ENCODE measurements around the gene SHISA9.

SHISA9 gene

DNA sequence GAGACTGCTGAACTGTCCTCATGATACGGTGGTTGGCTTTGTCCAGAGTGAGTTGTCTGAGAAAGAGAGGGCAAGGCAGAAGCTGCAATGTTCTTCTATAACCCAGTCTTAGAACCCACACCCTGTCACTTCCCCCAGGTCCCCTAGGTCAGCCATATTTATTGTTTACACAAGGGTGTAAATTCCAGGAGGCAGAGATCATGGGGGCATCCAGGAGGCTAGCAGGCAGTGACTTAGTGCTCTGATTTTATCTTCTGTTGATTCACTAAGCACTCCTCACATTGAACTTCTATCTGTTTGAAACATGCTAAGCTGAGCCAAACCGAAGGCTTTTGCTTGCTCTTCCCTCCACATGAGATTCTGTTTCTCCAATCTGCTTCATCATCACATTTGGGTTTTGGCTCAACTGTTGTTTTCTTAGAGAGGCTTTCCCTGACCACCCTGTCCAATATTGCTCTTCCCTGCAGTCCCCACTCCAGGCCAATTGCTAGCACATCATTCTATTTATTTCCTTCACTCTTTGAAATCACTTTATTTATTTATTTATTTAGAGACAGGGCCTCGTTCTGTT, 34.3 kb upstream of the SHISA9 start:
- TF ChIP-seq, protein P1, sequence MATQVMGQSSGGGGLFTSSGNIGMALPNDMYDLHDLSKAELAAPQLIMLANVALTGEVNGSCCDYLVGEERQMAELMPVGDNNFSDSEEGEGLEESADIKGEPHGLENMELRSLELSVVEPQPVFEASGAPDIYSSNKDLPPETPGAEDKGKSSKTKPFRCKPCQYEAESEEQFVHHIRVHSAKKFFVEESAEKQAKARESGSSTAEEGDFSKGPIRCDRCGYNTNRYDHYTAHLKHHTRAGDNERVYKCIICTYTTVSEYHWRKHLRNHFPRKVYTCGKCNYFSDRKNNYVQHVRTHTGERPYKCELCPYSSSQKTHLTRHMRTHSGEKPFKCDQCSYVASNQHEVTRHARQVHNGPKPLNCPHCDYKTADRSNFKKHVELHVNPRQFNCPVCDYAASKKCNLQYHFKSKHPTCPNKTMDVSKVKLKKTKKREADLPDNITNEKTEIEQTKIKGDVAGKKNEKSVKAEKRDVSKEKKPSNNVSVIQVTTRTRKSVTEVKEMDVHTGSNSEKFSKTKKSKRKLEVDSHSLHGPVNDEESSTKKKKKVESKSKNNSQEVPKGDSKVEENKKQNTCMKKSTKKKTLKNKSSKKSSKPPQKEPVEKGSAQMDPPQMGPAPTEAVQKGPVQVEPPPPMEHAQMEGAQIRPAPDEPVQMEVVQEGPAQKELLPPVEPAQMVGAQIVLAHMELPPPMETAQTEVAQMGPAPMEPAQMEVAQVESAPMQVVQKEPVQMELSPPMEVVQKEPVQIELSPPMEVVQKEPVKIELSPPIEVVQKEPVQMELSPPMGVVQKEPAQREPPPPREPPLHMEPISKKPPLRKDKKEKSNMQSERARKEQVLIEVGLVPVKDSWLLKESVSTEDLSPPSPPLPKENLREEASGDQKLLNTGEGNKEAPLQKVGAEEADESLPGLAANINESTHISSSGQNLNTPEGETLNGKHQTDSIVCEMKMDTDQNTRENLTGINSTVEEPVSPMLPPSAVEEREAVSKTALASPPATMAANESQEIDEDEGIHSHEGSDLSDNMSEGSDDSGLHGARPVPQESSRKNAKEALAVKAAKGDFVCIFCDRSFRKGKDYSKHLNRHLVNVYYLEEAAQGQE (IDR thresholded peaks at IDR 0.05; ENCODE audit: insufficient read depth in 1 of 2, low read depth in 2 of 2, low read length in 2 of 2), result no peak
- TF ChIP-seq FOXP2 (optimal IDR thresholded peaks at IDR 0.05; ENCODE audit: borderline replicate concordance, extremely low read depth, extremely low read length, insufficient read depth) (no peak), POLR2AphosphoS5 (IDR thresholded peaks at IDR 0.05; ENCODE audit: low read depth, low read length) (no peak), TAF1 (IDR thresholded peaks at IDR 0.05; ENCODE audit: borderline replicate concordance, insufficient read depth, low read length) (no peak), SIN3A (IDR thresholded peaks at IDR 0.05; ENCODE audit: borderline replicate concordance, insufficient read depth, low read length) (no peak)

DNA sequence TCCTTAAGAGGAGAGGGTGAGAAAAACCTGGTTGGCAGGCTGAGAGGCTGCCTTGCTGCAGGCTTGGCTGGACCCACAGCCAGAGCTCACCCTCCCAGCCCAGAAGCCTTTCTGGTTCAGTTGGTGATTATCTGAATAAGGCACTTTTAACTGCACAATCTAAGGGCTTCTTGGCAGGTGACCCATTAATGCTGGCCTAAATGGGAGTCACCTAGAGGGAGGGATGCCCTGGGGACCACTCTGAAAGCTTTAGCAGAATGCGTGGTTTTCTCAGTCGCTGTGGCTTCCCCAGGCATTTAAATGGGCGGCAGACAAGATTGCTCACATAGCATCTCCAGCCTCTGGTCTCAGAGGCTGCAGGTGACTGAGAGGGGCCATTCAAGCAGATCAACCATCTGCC, 33.2 kb upstream of the SHISA9 start:
- TF ChIP-seq FOXP2 (optimal IDR thresholded peaks at IDR 0.05; ENCODE audit: borderline replicate concordance, extremely low read depth, extremely low read length, insufficient read depth), result no peak
- TF ChIP-seq, protein P1 (IDR thresholded peaks at IDR 0.05; ENCODE audit: insufficient read depth in 1 of 2, low read depth in 2 of 2, low read length in 2 of 2), result no peak
- TF ChIP-seq TAF1 (IDR thresholded peaks at IDR 0.05; ENCODE audit: borderline replicate concordance, insufficient read depth, low read length), result no peak
- no peak for TF ChIP-seq POLR2AphosphoS5 (IDR thresholded peaks at IDR 0.05; ENCODE audit: low read depth, low read length)
- TF ChIP-seq SIN3A (IDR thresholded peaks at IDR 0.05; ENCODE audit: borderline replicate concordance, insufficient read depth, low read length), result no peak

DNA sequence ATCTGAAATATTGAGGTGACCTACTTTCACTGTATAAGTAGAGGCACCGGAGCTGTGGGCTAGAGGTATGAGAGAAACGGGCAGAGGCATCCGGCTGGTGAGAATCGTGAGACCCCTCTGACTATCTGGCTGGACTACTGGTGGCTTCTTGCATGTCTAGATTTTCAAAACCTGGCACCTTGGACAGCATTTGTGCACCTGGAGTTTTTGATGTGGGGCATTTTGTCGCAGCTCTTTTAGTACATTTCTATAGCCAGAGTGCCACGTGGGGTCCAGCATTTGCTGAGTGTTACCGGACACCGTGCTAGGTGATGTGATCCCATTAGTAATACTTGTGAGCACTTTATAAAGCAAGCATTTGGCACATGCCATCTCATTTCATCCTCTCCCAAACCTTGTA, 32.6 kb upstream of the SHISA9 start:
- TF ChIP-seq POLR2AphosphoS5 (IDR thresholded peaks at IDR 0.05; ENCODE audit: low read depth, low read length) (no peak), SIN3A (IDR thresholded peaks at IDR 0.05; ENCODE audit: borderline replicate concordance, insufficient read depth, low read length) (no peak), FOXP2 (optimal IDR thresholded peaks at IDR 0.05; ENCODE audit: borderline replicate concordance, extremely low read depth, extremely low read length, insufficient read depth) (no peak), TAF1 (IDR thresholded peaks at IDR 0.05; ENCODE audit: borderline replicate concordance, insufficient read depth, low read length) (no peak)
- TF ChIP-seq, protein P1 (IDR thresholded peaks at IDR 0.05; ENCODE audit: insufficient read depth in 1 of 2, low read depth in 2 of 2, low read length in 2 of 2), result no peak

DNA sequence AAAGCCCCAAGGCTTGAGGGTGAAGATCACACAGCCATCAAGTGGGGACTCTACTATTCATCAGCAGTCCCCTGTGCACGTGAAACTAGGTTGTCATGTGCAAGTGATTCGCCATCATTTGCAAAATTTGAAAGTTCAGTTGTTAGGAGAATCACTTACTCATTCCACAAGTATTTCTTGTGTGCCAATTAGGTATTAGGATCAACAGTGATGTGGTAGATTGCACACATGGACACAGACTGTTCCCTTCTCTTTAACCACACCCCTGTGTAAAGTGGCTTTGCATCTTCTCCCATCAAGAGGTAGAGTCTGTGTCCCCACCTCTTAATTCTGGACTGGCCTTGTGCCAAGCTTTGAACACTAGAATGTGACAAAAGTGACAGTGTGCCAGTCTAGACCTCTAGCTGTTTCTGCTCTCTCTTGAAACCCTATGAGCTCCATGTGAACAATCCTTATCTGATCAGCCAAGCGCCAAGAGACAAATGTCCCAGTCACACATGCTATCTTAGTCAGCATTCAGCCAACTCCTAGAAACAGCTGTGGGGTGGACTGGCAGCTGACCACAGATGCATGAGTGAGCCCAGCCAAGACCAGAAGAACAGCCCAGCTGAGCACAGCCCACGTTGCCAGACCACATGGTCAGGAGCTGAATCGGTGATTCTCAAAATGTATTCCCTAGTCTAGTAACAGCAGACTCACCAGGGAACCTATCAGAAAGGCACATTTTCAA, 31.5 kb upstream of the SHISA9 start:
- TF ChIP-seq SIN3A (IDR thresholded peaks at IDR 0.05; ENCODE audit: borderline replicate concordance, insufficient read depth, low read length) (no peak), TAF1 (IDR thresholded peaks at IDR 0.05; ENCODE audit: borderline replicate concordance, insufficient read depth, low read length) (no peak), POLR2AphosphoS5 (IDR thresholded peaks at IDR 0.05; ENCODE audit: low read depth, low read length) (no peak), FOXP2 (optimal IDR thresholded peaks at IDR 0.05; ENCODE audit: borderline replicate concordance, extremely low read depth, extremely low read length, insufficient read depth) (no peak)
- TF ChIP-seq, protein P1 (IDR thresholded peaks at IDR 0.05; ENCODE audit: insufficient read depth in 1 of 2, low read depth in 2 of 2, low read length in 2 of 2), result no peak
